Measurements from ENCODE around the gene DGKI. TPM values are rescaled to one million over a fixed set of nuclear protein-coding genes. Genes with fewer than 3 reads are reported as not detected.

DGKI gene
- total RNA-seq, 1 donor from 2014 or later, result 3.1 TPM

DNA sequence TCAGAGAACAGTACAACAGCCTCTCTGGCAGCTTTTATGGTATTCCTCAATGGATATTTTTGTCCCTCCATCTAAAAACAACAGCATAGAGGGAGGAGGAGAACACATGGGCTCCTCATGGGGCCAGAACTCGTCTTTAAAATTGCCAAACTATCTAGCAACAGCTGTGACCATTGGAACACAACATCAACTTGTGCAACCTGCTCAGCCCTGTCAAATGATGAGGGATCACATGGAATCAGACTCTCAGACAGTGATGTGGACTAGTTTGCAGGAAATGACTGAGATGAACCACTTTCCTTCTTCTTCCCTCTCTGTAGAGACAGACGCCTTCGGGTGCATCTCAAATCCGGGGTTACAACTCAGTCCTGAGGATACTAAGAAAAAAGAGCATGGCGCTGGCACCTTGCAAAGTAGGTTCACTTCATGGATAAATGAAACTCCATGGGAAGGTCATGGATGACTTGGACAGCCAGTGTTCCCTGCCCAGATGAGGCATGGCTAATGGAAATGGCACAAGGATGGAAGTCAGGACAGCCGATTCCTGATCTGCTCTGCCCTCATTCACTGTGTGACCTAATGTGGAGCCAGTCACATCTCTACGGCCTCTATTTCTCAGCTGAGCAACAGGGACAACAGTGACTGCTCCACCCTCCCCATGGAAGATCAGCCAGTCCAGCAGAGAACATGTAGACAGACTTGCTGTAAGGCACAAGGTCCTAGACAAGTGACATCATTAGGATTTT is 24.6 kb upstream of the DGKI start:
- Mint-ChIP-seq H3K4me1 (ENCODE audit: unreplicated experiment) (peaks cover 33% of the 10 kb centered on the region), H3K36me3 (ENCODE audit: unreplicated experiment) (peaks cover 53% of the 10 kb centered on the region), H3K27me3 (ENCODE audit: unreplicated experiment) (no peaks in the 10 kb centered on the region), H3K4me3 (ENCODE audit: unreplicated experiment) (no peak overlapping the region), H3K9me3 (ENCODE audit: unreplicated experiment) (peaks cover 8% of the 10 kb centered on the region), H3K27ac (ENCODE audit: unreplicated experiment) (peak overlapping the region; percentile 7)
- DNase-seq (ENCODE audit: extremely low spot score, unreplicated experiment), result no peak
- TF ChIP-seq, protein P1, sequence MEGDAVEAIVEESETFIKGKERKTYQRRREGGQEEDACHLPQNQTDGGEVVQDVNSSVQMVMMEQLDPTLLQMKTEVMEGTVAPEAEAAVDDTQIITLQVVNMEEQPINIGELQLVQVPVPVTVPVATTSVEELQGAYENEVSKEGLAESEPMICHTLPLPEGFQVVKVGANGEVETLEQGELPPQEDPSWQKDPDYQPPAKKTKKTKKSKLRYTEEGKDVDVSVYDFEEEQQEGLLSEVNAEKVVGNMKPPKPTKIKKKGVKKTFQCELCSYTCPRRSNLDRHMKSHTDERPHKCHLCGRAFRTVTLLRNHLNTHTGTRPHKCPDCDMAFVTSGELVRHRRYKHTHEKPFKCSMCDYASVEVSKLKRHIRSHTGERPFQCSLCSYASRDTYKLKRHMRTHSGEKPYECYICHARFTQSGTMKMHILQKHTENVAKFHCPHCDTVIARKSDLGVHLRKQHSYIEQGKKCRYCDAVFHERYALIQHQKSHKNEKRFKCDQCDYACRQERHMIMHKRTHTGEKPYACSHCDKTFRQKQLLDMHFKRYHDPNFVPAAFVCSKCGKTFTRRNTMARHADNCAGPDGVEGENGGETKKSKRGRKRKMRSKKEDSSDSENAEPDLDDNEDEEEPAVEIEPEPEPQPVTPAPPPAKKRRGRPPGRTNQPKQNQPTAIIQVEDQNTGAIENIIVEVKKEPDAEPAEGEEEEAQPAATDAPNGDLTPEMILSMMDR (IDR thresholded peaks at IDR 0.05), result no peak

GRCh38 chr7:137870684-137871083 is 23.9 kb upstream of the DGKI start:
- DNase-seq (ENCODE audit: extremely low spot score, unreplicated experiment), result no peak
- Mint-ChIP-seq H3K4me1 (ENCODE audit: unreplicated experiment) (peaks cover 29% of the 10 kb centered on the region), H3K27me3 (ENCODE audit: unreplicated experiment) (no peaks in the 10 kb centered on the region), H3K36me3 (ENCODE audit: unreplicated experiment) (peaks cover 56% of the 10 kb centered on the region), H3K27ac (ENCODE audit: unreplicated experiment) (no peak overlapping the region), H3K9me3 (ENCODE audit: unreplicated experiment) (peaks cover 13% of the 10 kb centered on the region), H3K4me3 (ENCODE audit: unreplicated experiment) (no peak overlapping the region)
- TF ChIP-seq, protein P1 (IDR thresholded peaks at IDR 0.05), result no peak

GRCh38 chr7:137870078-137870477 is 23.3 kb upstream of the DGKI start:
- Mint-ChIP-seq H3K4me1 (ENCODE audit: unreplicated experiment) (peaks cover 23% of the 10 kb centered on the region), H3K27me3 (ENCODE audit: unreplicated experiment) (no peaks in the 10 kb centered on the region), H3K9me3 (ENCODE audit: unreplicated experiment) (peaks cover 18% of the 10 kb centered on the region), H3K36me3 (ENCODE audit: unreplicated experiment) (peaks cover 58% of the 10 kb centered on the region), H3K4me3 (ENCODE audit: unreplicated experiment) (no peak overlapping the region), H3K27ac (ENCODE audit: unreplicated experiment) (no peak overlapping the region)
- TF ChIP-seq, protein P1 (IDR thresholded peaks at IDR 0.05), result no peak
- DNase-seq (ENCODE audit: extremely low spot score, unreplicated experiment), result no peak

DNA sequence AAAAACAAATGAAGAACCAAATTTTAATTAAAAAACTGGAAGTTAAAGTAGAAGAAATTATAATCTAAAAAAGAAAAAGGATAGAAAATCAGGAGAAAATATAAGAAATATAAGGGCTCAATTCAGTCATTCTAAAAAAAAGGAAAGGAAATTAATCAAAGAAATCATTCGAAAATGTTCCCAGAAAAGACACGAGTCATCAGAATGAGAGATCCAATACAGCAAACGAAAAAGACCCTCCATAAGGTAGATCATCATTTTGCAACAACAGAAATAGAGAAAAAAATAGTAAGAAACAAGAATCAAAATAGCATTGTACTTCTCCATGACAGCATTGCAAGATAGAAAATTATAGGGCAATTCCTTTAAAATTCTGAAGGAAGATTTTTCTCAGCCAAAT is 22.5 kb upstream of the DGKI start:
- peaks cover 61% of the 10 kb centered on the region for H3K36me3 Mint-ChIP-seq (ENCODE audit: unreplicated experiment)

DNA sequence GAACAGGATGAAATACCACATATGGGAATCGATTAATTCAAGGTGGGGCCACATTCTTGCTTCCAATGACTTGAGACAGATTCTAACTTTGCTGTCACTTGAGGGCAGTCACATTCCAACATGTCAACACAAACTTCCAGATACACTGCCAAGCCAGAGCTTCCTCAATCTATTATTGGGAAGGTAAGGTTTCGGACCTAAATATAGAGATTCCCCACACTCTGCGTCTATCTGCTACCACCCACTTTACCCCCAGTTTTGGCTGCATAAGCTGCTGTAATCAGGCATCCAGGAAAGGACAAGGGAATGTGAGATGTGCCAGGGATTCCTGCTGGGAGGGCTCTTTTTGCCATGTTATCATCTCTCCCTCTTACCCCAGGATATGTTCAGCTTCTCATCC is 20.5 kb upstream of the DGKI start:
- H3K36me3 Mint-ChIP-seq (ENCODE audit: unreplicated experiment), result peaks cover 67% of the 10 kb centered on the region

More for the DNA sequence above, 22.5 kb upstream of the DGKI start:
- Mint-ChIP-seq H3K4me3 (ENCODE audit: unreplicated experiment) (no peak overlapping the region), H3K27ac (ENCODE audit: unreplicated experiment) (no peak overlapping the region), H3K9me3 (ENCODE audit: unreplicated experiment) (peaks cover 18% of the 10 kb centered on the region), H3K27me3 (ENCODE audit: unreplicated experiment) (no peaks in the 10 kb centered on the region), H3K4me1 (ENCODE audit: unreplicated experiment) (peaks cover 15% of the 10 kb centered on the region)
- TF ChIP-seq, protein P1 (IDR thresholded peaks at IDR 0.05), result no peak
- no peak for DNase-seq (ENCODE audit: extremely low spot score, unreplicated experiment)

More for the DNA sequence above, 20.5 kb upstream of the DGKI start:
- Mint-ChIP-seq H3K27ac (ENCODE audit: unreplicated experiment) (no peak overlapping the region), H3K27me3 (ENCODE audit: unreplicated experiment) (no peaks in the 10 kb centered on the region), H3K9me3 (ENCODE audit: unreplicated experiment) (peaks cover 18% of the 10 kb centered on the region), H3K4me3 (ENCODE audit: unreplicated experiment) (no peak overlapping the region), H3K4me1 (ENCODE audit: unreplicated experiment) (peaks cover 3% of the 10 kb centered on the region)
- no peak for DNase-seq (ENCODE audit: extremely low spot score, unreplicated experiment)
- TF ChIP-seq, protein P1 (IDR thresholded peaks at IDR 0.05), result no peak

Data from osteocyte (in vitro differentiated cells).